ENCODE data around the gene GJB3. TPM values are rescaled to one million over a fixed set of nuclear protein-coding genes. Genes with fewer than 3 reads are reported as not detected.

GJB3 gene
- total RNA-seq, 3 donors from 2014 or later, result not detected

Other genes starting within 250 kb of the GJB3 start
- not detected for gene GJB5, start 26.2 kb upstream of the GJB3 start, total RNA-seq
- gene GJB4, start 21.5 kb upstream of the GJB3 start, total RNA-seq, result not detected
- gene GJA4, start 11.8 kb downstream of the GJB3 start, total RNA-seq, result under 1 TPM in 1 of 3 donors, not detected in 2; 0.51 TPM
- 10 to 100 TPM; 73.8 to 75.7 (median 73.8) TPM for gene SMIM12, start 78.5 kb downstream of the GJB3 start, total RNA-seq
- gene DLGAP3, start 148.4 kb downstream of the GJB3 start, total RNA-seq, result 1 to 10 TPM in 2 of 3 donors, under 1 TPM in 1; 0.98 to 1.5 (median 1.0) TPM
- 10 to 100 TPM; 14.9 to 17.4 (median 16.4) TPM for gene TMEM35B, start 204.1 kb downstream of the GJB3 start, total RNA-seq